IMR-90 (cell line): ENCODE data around the gene PSEN2. TPM values are rescaled to one million over a fixed set of nuclear protein-coding genes. Genes with fewer than 3 reads are reported as not detected.

ENCODE experiments used
- ATAC-seq: fragments of 200-7000 bp; cut with Tn5 transposase; 2 replicates; pipeline ENCODE4 v1.9.1; 2020; ENCODE audit warnings: low read depth, mild to moderate bottlenecking, moderate library complexity
- BruUV-seq: library from RNA; stranded (reverse); fragments of 400-500 nt; replicated peaks from 2 replicates; lab custom pipeline; 2021; lab: Mats Ljungman, UMichigan
- CTCF ChIA-PET: fragments of 300-600 bp; formaldehyde crosslinking; extraction: SDS; loops from one replicate; lab custom pipeline; 2021; ENCODE audit warnings: antibody characterized with exemption; lab: Yijun Ruan, JAX
- POLR2A ChIA-PET: fragments of 300-600 bp; sonication (Branson Sonifier 250); formaldehyde crosslinking; loops from one replicate; lab custom pipeline; 2022; ENCODE audit warnings: antibody characterized with exemption; ENCODE audit not compliant: unreplicated experiment; lab: Charles Lee
- DNase-seq: peaks from one replicate; pipeline ENCODE4 v3.0.0; 2013
- H2AFZ ChIP-seq: replicated peaks from 2 replicates; pipeline ENCODE3; 2013; ENCODE audit warnings: low read length, mild to moderate bottlenecking; ENCODE audit not compliant: poor library complexity
- H2AK5ac ChIP-seq: 2 replicates; pipeline ENCODE4 v1.6.1; 2013; ENCODE audit warnings: low read depth, low read length, inconsistent platforms
- H2AK9ac ChIP-seq: replicated peaks from 2 replicates; pipeline ENCODE3; 2013; ENCODE audit warnings: mild to moderate bottlenecking, low read depth, low read length, moderate library complexity; ENCODE audit not compliant: poor library complexity
- H2BK120ac ChIP-seq: 2 replicates; pipeline ENCODE4 v1.6.1; 2013; ENCODE audit warnings: low read depth, low read length, inconsistent platforms
- H2BK15ac ChIP-seq: 3 replicates; pipeline ENCODE4 v1.6.1; 2013; ENCODE audit warnings: low read depth, low read length, inconsistent platforms
- H2BK20ac ChIP-seq: 2 replicates; pipeline ENCODE4 v1.6.1; 2013; ENCODE audit warnings: low read depth, mild to moderate bottlenecking, inconsistent platforms, low read length, moderate library complexity
- H2BK5ac ChIP-seq: 2 replicates; pipeline ENCODE4 v1.6.1; 2013; ENCODE audit warnings: mild to moderate bottlenecking, low read depth, low read length, inconsistent platforms; ENCODE audit not compliant: poor library complexity, severe bottlenecking
- H3K14ac ChIP-seq: replicated peaks from 2 replicates; pipeline ENCODE4 v1.6.1; 2013; ENCODE audit warnings: low read depth, low read length, inconsistent platforms
- H3K18ac ChIP-seq: 2 replicates; pipeline ENCODE4 v1.6.1; 2013; ENCODE audit warnings: low read depth, low read length, control low read depth
- H3K23ac ChIP-seq: 2 replicates; pipeline ENCODE4 v1.6.1; 2013; ENCODE audit warnings: low read depth, low read length, inconsistent platforms
- H3K27ac ChIP-seq: 2 replicates; pipeline ENCODE4 v1.5.1; 2013; ENCODE audit warnings: mild to moderate bottlenecking, control low read depth, low read length; ENCODE audit not compliant: insufficient read depth
- H3K27me3 ChIP-seq: 2 replicates; pipeline ENCODE4 v1.6.1; 2013; ENCODE audit warnings: low read length; ENCODE audit not compliant: control insufficient read depth, insufficient read depth
- H3K36me3 ChIP-seq: 2 replicates; pipeline ENCODE4 v1.6.1; 2013; ENCODE audit warnings: low read length, mixed read lengths; ENCODE audit not compliant: control insufficient read depth, insufficient read depth
- H3K4ac ChIP-seq: 2 replicates; pipeline ENCODE4 v1.6.1; 2013; ENCODE audit warnings: low read depth, low read length, inconsistent platforms
- H3K4me1 ChIP-seq: 2 replicates; pipeline ENCODE4 v1.6.1; 2013; ENCODE audit warnings: low read length, mixed read lengths; ENCODE audit not compliant: control insufficient read depth, insufficient read depth
- H3K4me2 ChIP-seq: 2 replicates; pipeline ENCODE4 v1.6.1; 2013; ENCODE audit warnings: low read depth, mild to moderate bottlenecking, control low read depth, low read length, moderate library complexity
- H3K4me3 ChIP-seq: 2 replicates; pipeline ENCODE4 v1.5.1; 2013; ENCODE audit warnings: low read depth, mild to moderate bottlenecking, control low read depth, low read length, moderate library complexity; ENCODE audit not compliant: insufficient read depth
- H3K56ac ChIP-seq: 2 replicates; pipeline ENCODE4 v1.6.1; 2013; ENCODE audit warnings: low read length, inconsistent platforms; ENCODE audit not compliant: insufficient read depth; ENCODE audit errors: extremely low read depth
- H3K79me1 ChIP-seq, 2 experiments: 2 replicates each; pipeline ENCODE4 v1.6.1; 2013; ENCODE audit warnings: low read length in 2 of 2, inconsistent platforms in 1 of 2, low read depth in 1 of 2
- H3K9ac ChIP-seq: 2 replicates; pipeline ENCODE4 v1.6.1; 2013; ENCODE audit warnings: low read depth, low read length, control low read depth
- H3K9me1 ChIP-seq: 2 replicates; pipeline ENCODE4 v1.6.1; 2013; ENCODE audit warnings: low read length, inconsistent platforms; ENCODE audit not compliant: insufficient read depth
- H3K9me3 ChIP-seq: 2 replicates; pipeline ENCODE4 v1.6.1; 2013; ENCODE audit warnings: low read length; ENCODE audit not compliant: control insufficient read depth, insufficient read depth
- H4K20me1 ChIP-seq: 2 replicates; pipeline ENCODE4 v1.6.1; 2013; ENCODE audit warnings: low read length, inconsistent platforms; ENCODE audit not compliant: insufficient read depth
- H4K5ac ChIP-seq: 2 replicates; pipeline ENCODE4 v1.6.1; 2013; ENCODE audit warnings: mild to moderate bottlenecking, low read depth, low read length, control low read depth
- H4K8ac ChIP-seq, 2 experiments: 2 replicates each; pipeline ENCODE4 v1.6.1; 2013; ENCODE audit warnings: low read depth in 2 of 2, low read length in 2 of 2, control low read depth in 1 of 2, inconsistent platforms in 1 of 2
- H4K91ac ChIP-seq: 2 replicates; pipeline ENCODE4 v1.6.1; 2013; ENCODE audit warnings: low read depth, low read length, inconsistent platforms; ENCODE audit not compliant: insufficient read depth
- BHLHE40 ChIP-seq: fragments of 150-350 bp; IDR thresholded peaks from 2 replicates; pipeline ENCODE4 v1.6.1; 2016; ENCODE audit warnings: mild to moderate bottlenecking, low read depth, low read length
- CEBPB ChIP-seq: IDR thresholded peaks from 2 replicates; pipeline ENCODE4 v1.6.1; 2012; ENCODE audit warnings: low read depth, low read length, improper control_type of control experiment
- CHD1 ChIP-seq: IDR thresholded peaks from 2 replicates; pipeline ENCODE4 v1.6.1; 2012; ENCODE audit warnings: low read depth, low read length, improper control_type of control experiment
- CTCF ChIP-seq: conservative IDR thresholded peaks from 2 replicates; pipeline ENCODE4 v1.5.1; 2012; ENCODE audit warnings: mild to moderate bottlenecking, low read depth, low read length, improper control_type of control experiment
- ELK1 ChIP-seq: fragments of 150-350 bp; IDR thresholded peaks from 2 replicates; pipeline ENCODE4 v1.6.1; 2016; ENCODE audit warnings: low read depth, mild to moderate bottlenecking, low read length, moderate library complexity, borderline replicate concordance
- FOS ChIP-seq: fragments of 150-350 bp; IDR thresholded peaks from 2 replicates; pipeline ENCODE4 v1.6.1; 2016; ENCODE audit warnings: low read depth, low read length
- MAFK ChIP-seq: IDR thresholded peaks from 2 replicates; pipeline ENCODE4 v1.6.1; 2012; ENCODE audit warnings: low read depth, low read length, improper control_type of control experiment
- MAZ ChIP-seq: IDR thresholded peaks from 2 replicates; pipeline ENCODE4 v1.6.1; 2012; ENCODE audit warnings: low read depth, mild to moderate bottlenecking, low read length, improper control_type of control experiment, moderate library complexity, borderline replicate concordance
- MXI1 ChIP-seq: IDR thresholded peaks from 2 replicates; pipeline ENCODE4 v1.6.1; 2012; ENCODE audit warnings: low read depth, mild to moderate bottlenecking, low read length, moderate library complexity, borderline replicate concordance
- NFE2L2 ChIP-seq: fragments of 150-350 bp; IDR thresholded peaks from 2 replicates; pipeline ENCODE4 v1.6.1; 2016; ENCODE audit warnings: low read depth, mild to moderate bottlenecking, low read length
- POLR2A ChIP-seq: IDR thresholded peaks from 2 replicates; pipeline ENCODE4 v1.6.1; 2012; ENCODE audit warnings: mild to moderate bottlenecking, low read depth, low read length
- RAD21 ChIP-seq: IDR thresholded peaks from 2 replicates; pipeline ENCODE4 v1.6.1; 2012; ENCODE audit warnings: low read length, improper control_type of control experiment
- RCOR1 ChIP-seq: IDR thresholded peaks from 2 replicates; pipeline ENCODE4 v1.6.1; 2012; ENCODE audit warnings: mild to moderate bottlenecking, low read length, improper control_type of control experiment; ENCODE audit not compliant: insufficient replicate concordance
- RFX5 ChIP-seq: IDR thresholded peaks from 2 replicates; pipeline ENCODE4 v1.8.0; 2012; ENCODE audit warnings: low read depth, mild to moderate bottlenecking, low read length, moderate library complexity
- SMC3 ChIP-seq: fragments of 150-350 bp; IDR thresholded peaks from 2 replicates; pipeline ENCODE4 v1.6.1; 2016; ENCODE audit warnings: low read depth, mild to moderate bottlenecking, antibody characterized with exemption, low read length, moderate library complexity
- WGBS, 2 experiments: methylation state at CpG; one replicate each; pipeline versions ENCODE4 v1.1.5 to v1.1.7; 2013; ENCODE audit warnings: missing lambda C conversion rate in 2 of 2; ENCODE audit not compliant: insufficient read length in 1 of 2; ENCODE audit errors: extremely low coverage in 2 of 2; 5-methylcytosine and 5-hydroxymethylcytosine counted together
- dilution Hi-C: fragments of 300-500 bp; cut with HindIII; formaldehyde crosslinking; loops from one replicate; pipeline ENCODE4 v1.14.3; 2018; ENCODE audit warnings: low sequenced_read_pairs; ENCODE audit not compliant: unreplicated experiment
- in situ Hi-C: fragments of 300-500 bp; cut with MboI; formaldehyde crosslinking; loops from 3 replicates; pipeline ENCODE4 v1.14.3; 2019; ENCODE audit warnings: low sequenced_read_pairs, inconsistent platforms, mixed read lengths
- intact Hi-C: fragments of 100-400 bp; cut with micrococcal nuclease; formaldehyde crosslinking; loops from 2 replicates; pipeline ENCODE4 v1.10.0; 2022
- polyA plus RNA-seq, 3 experiments: library from polyadenylated mRNA; depleted of rRNA; stranded (reverse); fragments of >200 nt; gene quantifications; 2 replicates each; pipeline ENCODE4 v1.2.3, GENCODE V29; 2012; ENCODE audit warnings: low replicate concordance in 1 of 3
- total RNA-seq: library from RNA; depleted of rRNA; stranded (reverse); fragments of >200 nt; gene quantifications from 2 replicates; pipeline ENCODE4 v1.2.3, GENCODE V29; 2012
- TF ChIP-seq, protein P1 (sequence below): fragments of 150-350 bp; IDR thresholded peaks from 2 replicates; pipeline ENCODE4 v1.6.1; 2017; ENCODE audit warnings: mild to moderate bottlenecking, antibody characterized with exemption, low read length, low read depth

PSEN2 gene
- total and polyA plus RNA-seq, 2 of the 4 experiments (the other 2 are of a cell fraction): 15.0 to 24.4 TPM

GRCh38 chr1:226875641-226876295 lies 5.4 kb downstream of the PSEN2 start:
- H3K4me3 ChIP-seq: no peak overlapping the region
- no peak overlapping the region for H3K4ac ChIP-seq
- dilution Hi-C loops: no loop called here
- H3K56ac ChIP-seq: no peak overlapping the region
- no peak overlapping the region for H2BK120ac ChIP-seq
- no peak overlapping the region for H3K4me2 ChIP-seq
- TF ChIP-seq POLR2A (no peak), RAD21 (no peak), FOS (0 out of 2 replicates have a peak, but pooled peaks have one; percentile 12), CTCF (no peak), CHD1 (no peak), RFX5 (no peak), CEBPB (no peak), MXI1 (no peak), NFE2L2 (no peak), MAZ (no peak), BHLHE40 (peak; percentile 44), SMC3 (no peak), ELK1 (no peak), RCOR1 (no peak), MAFK (peak; percentile 33; the same call in 1 of the 2 replicates)
- TF ChIP-seq, protein P1, sequence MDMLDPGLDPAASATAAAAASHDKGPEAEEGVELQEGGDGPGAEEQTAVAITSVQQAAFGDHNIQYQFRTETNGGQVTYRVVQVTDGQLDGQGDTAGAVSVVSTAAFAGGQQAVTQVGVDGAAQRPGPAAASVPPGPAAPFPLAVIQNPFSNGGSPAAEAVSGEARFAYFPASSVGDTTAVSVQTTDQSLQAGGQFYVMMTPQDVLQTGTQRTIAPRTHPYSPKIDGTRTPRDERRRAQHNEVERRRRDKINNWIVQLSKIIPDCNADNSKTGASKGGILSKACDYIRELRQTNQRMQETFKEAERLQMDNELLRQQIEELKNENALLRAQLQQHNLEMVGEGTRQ: no peak
- in situ Hi-C loops: no loop called here
- H2BK20ac ChIP-seq: no peak overlapping the region
- no peak overlapping the region for H3K14ac ChIP-seq
- peaks cover 10% of the 10 kb centered on the region; the same call in 1 of the 2 replicates for H3K9me1 ChIP-seq
- no peaks in the 10 kb centered on the region for H3K9me3 ChIP-seq
- H3K36me3 ChIP-seq: peaks cover 3% of the 10 kb centered on the region; the same call in 1 of the 2 replicates
- H3K9ac ChIP-seq: no peak overlapping the region
- intact Hi-C loops: no loop called here
- DNase-seq: peak; percentile 51
- H3K23ac ChIP-seq: no peak overlapping the region
- H4K20me1 ChIP-seq: no peaks in the 10 kb centered on the region
- peaks cover 3 to 31% of the 10 kb centered on the region in 2 experiments for H3K79me1 ChIP-seq
- H4K8ac ChIP-seq: 0 out of 4 replicates have a peak overlapping the region, but pooled peaks of 1 of the 2 experiments have one; percentile 38
- no peak overlapping the region for H2BK15ac ChIP-seq
- no peak overlapping the region for H2AK9ac ChIP-seq
- no CpG with 5 or more reads among the region's 11 CpGs for WGBS, 2 experiments
- H3K27ac ChIP-seq: no peak overlapping the region
- ChIA-PET CTCF (no interaction called here), POLR2A (no interaction called here)
- no peak overlapping the region for H2BK5ac ChIP-seq
- BruUV-seq: no TSS peak
- H4K91ac ChIP-seq: no peak overlapping the region
- H2AK5ac ChIP-seq: no peak overlapping the region
- no peak overlapping the region for H3K18ac ChIP-seq
- H4K5ac ChIP-seq: no peak overlapping the region
- peaks cover 9% of the 10 kb centered on the region for H3K4me1 ChIP-seq
- H2AFZ ChIP-seq: peak overlapping the region; percentile 24
- no peak for ATAC-seq
- H3K27me3 ChIP-seq: no peaks in the 10 kb centered on the region
